Measurements from ENCODE around the gene PGLYRP2.
"Not testable (repeated sequence)": the region's sequence is repeated elsewhere in the genome, so short reads cannot be mapped to it uniquely, and the experiment has no call there.

PGLYRP2 gene, protein sequence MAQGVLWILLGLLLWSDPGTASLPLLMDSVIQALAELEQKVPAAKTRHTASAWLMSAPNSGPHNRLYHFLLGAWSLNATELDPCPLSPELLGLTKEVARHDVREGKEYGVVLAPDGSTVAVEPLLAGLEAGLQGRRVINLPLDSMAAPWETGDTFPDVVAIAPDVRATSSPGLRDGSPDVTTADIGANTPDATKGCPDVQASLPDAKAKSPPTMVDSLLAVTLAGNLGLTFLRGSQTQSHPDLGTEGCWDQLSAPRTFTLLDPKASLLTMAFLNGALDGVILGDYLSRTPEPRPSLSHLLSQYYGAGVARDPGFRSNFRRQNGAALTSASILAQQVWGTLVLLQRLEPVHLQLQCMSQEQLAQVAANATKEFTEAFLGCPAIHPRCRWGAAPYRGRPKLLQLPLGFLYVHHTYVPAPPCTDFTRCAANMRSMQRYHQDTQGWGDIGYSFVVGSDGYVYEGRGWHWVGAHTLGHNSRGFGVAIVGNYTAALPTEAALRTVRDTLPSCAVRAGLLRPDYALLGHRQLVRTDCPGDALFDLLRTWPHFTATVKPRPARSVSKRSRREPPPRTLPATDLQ

DNA sequence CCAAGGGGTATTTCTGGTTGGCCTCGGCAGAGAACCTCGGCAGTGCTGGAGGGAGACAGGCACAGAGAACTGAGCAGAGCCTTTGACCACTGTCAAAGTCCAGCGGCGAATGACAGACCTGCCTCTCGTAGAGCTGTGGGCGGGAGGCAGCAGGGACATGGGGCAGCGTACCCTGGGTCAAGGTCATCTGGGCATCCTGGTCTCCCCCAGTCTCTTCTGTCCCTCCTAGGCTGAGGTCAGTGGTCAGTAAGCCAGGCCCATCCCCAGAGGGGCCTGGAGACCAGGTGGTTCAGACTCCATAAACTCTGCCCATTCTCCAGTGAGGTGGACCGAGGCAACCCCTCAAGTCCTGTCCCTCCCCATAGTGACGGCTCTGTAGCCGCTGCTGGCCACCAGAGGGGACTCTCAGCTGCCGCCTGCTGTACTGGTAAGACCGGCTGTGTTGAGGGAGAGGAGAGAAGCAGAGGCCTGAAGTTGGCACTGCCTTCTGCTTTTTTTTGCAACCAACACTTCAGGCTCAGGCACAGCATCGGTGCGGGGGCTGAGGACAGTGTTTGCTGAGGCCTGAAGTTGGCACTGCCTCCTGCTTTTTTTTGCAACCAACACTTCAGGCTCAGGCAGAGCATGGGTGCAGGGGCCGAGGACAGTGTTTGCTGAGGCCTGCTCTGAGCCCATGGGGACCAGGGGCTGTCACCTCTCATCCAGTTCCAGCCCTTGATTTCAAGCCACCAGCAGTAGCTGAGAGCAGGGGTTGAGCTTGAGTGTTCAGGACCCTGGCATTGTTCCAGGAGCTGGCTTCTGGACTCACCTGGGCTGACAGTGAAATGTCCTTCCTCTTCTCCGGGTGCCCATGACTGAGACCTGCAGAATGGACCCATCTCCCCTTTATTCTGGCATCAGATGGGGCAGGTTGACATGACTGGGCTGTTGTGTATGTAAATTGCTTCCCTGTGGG is at the start of gene PGLYRP2:
PGLYRP2 (minus strand) TSS at position 111 of the 955 bp plus-strand sequence. CDS start 130 bp downstream, outside the sequence.
- DNase-seq (ENCODE audit: low read depth in 2 of 2) = no peak

GRCh38 chr19:15527705-15528104 is 48.4 kb upstream of the PGLYRP2 start:
- no peak for DNase-seq (ENCODE audit: low read depth in 2 of 2)

- DNase-seq (ENCODE audit: low read depth in 2 of 2) = no peak
Measured at GRCh38 chr19:15526408-15526807, 47.1 kb upstream of the PGLYRP2 start.

GRCh38 chr19:15525291-15525690 is 46.0 kb upstream of the PGLYRP2 start:
- no peak for DNase-seq (ENCODE audit: low read depth in 2 of 2)

- DNase-seq (ENCODE audit: low read depth in 2 of 2) = no peak
Measured at GRCh38 chr19:15524781-15525180, 45.5 kb upstream of the PGLYRP2 start.

GRCh38 chr19:15519433-15519976 is 40.2 kb upstream of the PGLYRP2 start:
- DNase-seq (ENCODE audit: low read depth in 2 of 2) = no peak

DNA sequence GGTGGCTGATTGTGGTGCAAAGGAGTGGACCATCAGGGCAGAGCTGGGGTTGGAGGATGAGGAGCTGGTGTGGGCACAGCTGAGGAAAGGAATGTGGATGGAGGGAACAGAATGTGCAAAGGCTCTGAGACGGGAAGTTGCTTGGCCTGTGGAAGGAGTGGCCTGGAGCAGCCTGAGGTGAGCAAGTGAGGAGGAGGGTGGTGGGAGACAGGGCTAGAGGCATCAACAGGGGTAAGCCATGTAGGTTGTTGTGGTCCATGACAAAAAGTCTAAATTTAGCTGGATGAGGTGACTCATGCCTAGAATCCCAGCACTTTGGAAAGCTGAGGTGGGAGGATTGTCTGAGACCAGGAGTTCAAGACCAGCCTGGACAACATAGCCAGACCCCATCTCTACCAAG is 38.5 kb upstream of the PGLYRP2 start:
- DNase-seq (ENCODE audit: low read depth in 2 of 2) = no peak

DNA sequence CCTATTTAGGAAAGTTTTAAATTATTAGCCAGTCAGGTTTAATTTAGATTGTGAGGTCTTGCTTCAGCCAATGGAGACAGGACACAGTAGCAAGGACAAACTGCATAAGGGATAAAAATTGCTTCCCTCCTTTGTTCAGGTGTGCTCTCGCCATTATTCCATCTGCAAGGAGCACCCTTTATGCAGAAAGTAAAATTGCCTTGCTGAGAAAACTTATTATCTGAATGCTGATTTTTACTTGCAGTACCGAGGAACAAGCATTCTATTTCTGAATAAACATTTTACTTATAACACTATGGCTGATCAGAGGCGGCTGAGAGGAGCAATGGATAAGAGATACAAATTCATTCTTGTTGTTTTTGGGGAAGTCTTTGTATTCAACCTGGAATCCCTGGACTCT is 37.1 kb upstream of the PGLYRP2 start:
- DNase-seq (ENCODE audit: low read depth in 2 of 2) = no peak

DNA sequence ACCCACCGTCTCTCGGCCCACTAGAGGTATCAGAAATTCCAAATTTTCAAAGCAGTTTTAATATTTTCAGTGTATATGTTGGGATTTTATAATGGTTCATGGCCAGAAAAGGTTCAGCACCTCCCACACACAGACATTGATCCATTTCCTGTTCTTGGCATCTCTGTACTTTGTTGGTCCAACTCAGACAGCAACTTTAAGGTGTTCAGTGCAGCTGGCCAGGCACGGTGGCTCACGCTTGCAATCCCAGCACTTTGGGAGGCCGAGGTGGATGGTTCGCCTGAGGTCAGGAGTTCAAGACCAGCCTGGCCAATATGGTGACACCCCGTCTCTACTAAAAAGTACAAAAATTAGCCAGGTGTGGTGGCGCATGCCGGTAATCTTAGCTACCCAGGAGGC is 35.9 kb upstream of the PGLYRP2 start:
- not testable (repeated sequence) for DNase-seq (ENCODE audit: low read depth in 2 of 2)

DNA sequence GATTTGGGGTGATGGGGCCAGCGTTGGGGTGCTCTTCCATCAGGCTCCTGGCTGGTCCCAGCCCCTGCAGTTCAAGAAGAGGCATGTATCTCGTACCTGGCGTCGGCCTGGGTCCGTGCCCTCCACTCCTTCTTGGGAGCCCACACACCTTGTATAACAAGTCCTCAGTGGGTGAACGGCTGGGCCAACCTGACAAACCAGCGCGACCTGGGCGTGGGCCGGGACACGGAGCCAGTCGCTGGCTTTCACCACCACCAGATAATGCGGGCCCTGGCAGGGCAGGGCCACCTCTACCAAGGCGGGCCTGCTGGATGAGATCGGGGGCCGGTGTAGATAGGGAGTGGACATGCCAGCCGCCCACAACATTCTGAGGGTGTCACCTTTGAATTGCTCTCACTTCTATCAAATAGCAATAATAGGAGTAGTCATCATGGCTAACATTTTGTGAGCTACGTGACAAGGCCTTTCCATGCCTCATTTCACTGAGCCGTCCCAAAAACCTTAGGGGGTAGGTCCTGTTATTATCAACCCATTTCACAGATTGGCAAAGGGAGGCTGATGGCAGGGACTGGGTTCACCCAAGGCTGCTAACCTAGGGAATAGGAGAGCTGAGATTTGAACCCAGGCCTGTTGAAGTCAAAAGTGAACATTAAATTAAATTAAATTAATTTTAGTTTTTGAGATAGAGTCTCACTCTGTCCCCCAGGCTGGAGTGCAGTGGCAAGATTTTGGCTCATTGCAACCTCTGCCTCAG is 32.5 kb upstream of the PGLYRP2 start:
- no peak for DNase-seq (ENCODE audit: low read depth in 2 of 2)

DNA sequence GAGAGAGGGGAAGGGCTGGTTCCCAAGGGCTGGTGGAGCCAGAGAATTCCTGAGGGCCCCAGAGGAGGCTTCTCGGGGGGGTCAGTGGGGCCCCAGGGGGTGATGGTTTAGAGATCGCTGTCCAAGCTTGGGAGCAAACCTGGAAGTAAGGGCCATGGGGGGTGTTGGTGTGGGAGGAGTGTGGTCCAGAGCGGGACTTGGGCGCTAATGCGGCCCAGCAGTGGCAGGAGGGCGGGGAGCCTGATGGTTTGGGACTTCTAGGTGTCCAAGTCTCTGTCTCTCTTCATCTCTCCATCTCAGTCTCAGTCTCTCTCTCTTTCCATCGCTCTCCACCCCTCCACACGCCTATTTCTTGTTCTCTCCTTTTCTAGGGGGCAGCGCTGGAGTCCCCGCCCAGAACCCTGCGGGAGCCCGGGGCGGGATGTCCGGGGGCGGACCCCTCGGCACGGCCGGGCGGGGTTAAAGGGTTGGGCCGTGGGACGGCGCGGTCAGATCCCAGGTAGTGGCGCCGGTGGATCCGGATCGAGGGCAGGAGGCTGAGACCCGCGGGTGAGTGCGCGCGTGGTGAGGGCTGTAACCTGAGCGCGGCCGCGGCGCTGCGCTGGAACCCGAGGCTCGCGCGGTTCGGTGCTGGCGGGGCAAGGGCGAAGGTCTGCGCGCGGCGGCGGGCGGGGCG is 28.9 kb upstream of the PGLYRP2 start, which contains the start of gene CYP4F22:
CYP4F22 (plus strand) TSS at position 491 of the 676 bp plus-strand sequence. CDS start 16,812 bp downstream, outside the sequence.
- no peak for DNase-seq (ENCODE audit: low read depth in 2 of 2)

GRCh38 chr19:15507068-15508034 is 28.1 kb upstream of the PGLYRP2 start:
- no peak for DNase-seq (ENCODE audit: low read depth in 2 of 2)

DNA sequence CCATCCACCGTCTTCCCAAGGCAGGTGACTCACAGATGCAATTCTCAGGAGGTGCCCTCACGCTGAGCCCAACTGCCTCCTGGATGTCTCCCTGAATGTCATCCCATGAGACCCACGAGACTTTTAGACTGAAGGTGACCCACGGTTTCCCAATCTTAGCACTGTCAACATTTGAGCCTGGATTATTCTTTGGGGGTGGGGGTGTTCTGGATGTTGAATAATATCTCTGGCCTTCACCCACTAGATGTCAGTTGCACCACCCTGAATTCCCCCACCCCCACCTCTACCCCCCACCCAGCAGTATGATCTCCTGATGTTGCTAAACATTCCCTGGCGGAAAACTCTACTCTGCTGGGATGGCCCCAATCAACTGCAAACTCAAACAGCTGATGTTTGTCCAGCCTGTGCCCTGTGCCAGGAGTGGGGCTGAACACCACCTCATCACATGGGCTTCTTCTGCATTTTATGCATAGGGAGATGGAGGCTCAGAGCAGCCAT is 26.8 kb upstream of the PGLYRP2 start:
- DNase-seq (ENCODE audit: low read depth in 2 of 2) = no peak

- no peak for DNase-seq (ENCODE audit: low read depth in 2 of 2)
Measured at GRCh38 chr19:15502264-15502663, 23.0 kb upstream of the PGLYRP2 start.

DNA sequence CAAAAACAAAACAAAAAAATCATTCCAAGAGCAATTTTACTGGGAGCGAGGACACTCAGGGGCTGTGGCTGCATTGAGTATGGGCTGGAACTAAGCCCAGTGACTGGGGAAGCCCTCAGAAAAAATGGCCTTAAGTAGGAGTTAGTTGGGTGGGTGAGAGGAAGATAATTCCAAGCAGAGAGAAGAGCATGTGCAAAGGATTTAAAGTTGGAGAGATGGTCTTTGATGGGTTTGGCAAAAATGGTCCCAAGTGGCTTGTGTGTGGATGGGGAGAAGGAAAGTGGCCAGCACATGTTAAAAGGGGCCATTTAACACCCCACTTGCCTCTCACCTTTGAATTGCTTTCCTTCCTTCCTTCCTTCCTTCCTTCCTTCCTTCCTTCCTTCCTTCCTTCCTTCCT is 22.3 kb upstream of the PGLYRP2 start:
- no peak for DNase-seq (ENCODE audit: low read depth in 2 of 2)

- no peak for DNase-seq (ENCODE audit: low read depth in 2 of 2)
Measured at GRCh38 chr19:15498910-15499309, 19.6 kb upstream of the PGLYRP2 start.

GRCh38 chr19:15498156-15498858 is 19.0 kb upstream of the PGLYRP2 start:
- DNase-seq (ENCODE audit: low read depth in 2 of 2) = no peak

DNA sequence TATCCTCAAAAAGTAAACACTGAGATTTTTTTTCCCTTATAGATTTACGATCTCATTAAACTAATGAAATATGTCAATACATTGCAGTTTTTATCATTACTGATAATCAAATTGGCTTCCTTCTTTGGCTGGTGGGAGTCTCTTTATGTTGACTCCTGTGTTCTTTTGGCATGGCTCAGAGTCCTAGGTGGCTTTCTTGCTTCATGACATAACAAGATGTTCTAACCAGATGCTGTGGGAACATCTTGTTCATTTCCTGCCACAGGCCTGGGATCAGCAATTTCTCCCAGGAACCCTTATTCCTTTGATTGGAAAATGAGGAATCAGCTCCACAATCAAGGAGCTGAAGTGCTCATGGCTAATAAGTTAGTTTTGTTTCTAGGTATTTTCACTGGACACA is 15.8 kb upstream of the PGLYRP2 start:
- DNase-seq (ENCODE audit: low read depth in 2 of 2) = no peak

Measured in stimulated activated CD4-positive, alpha-beta T cell treated with anti-CD3 and anti-CD28 coated beads, Interleukin-12 subunit alpha, Interleukin-12 subunit beta, amount 100 ng/mL, for 24 hours (primary cell).